OCI-LY7 (cell line): ENCODE data around the gene CCDC89. TPM values are rescaled to one million over a fixed set of nuclear protein-coding genes. Genes with fewer than 3 reads are reported as not detected.
"Not testable (repeated sequence)": the region's sequence is repeated elsewhere in the genome, so short reads cannot be mapped to it uniquely, and the experiment has no call there.

Experiments
- BruUV-seq: library from RNA; stranded (reverse); fragments of 400-500 nt; replicated peaks from 2 replicates; lab custom pipeline; 2021; lab: Mats Ljungman, UMichigan
- CTCF ChIA-PET: fragments of 300-600 bp; sonication (Branson Sonifier 250); formaldehyde crosslinking; loops from one replicate; lab custom pipeline; 2022; ENCODE audit warnings: antibody characterized with exemption; ENCODE audit not compliant: unreplicated experiment; lab: Charles Lee
- POLR2A ChIA-PET: fragments of 300-600 bp; sonication (Branson Sonifier 250); formaldehyde crosslinking; loops from one replicate; lab custom pipeline; 2022; ENCODE audit warnings: antibody characterized with exemption; lab: Charles Lee
- DNase-seq: peaks from one replicate; pipeline ENCODE4 v3.0.0-alpha.2; 2015; ENCODE audit warnings: low spot score
- H2AFZ ChIP-seq: fragments of 200-600 bp; sonication (generic), shearing (Covaris generic); 2 replicates; pipeline ENCODE4 v1.6.1; 2014; ENCODE audit warnings: mild to moderate bottlenecking, antibody characterized with exemption, low read length, moderate library complexity
- H3K27ac ChIP-seq: fragments of 200-600 bp; sonication (generic); 2 replicates; pipeline ENCODE4 v1.5.1; 2014; ENCODE audit warnings: mixed run types, low read depth, mild to moderate bottlenecking, moderate library complexity, low read length, inconsistent platforms; ENCODE audit not compliant: poor library complexity, severe bottlenecking
- H3K36me3 ChIP-seq: fragments of 200-600 bp; sonication (generic); 2 replicates; pipeline ENCODE4 v1.6.1; 2014; ENCODE audit warnings: mild to moderate bottlenecking, antibody characterized with exemption, low read length, moderate library complexity, mixed read lengths; ENCODE audit not compliant: insufficient read depth
- H3K4me1 ChIP-seq: fragments of 200-600 bp; sonication (generic); 2 replicates; pipeline ENCODE4 v1.5.1; 2014; ENCODE audit warnings: mild to moderate bottlenecking, low read length; ENCODE audit not compliant: insufficient read depth, poor library complexity, severe bottlenecking
- H3K4me2 ChIP-seq: fragments of 200-600 bp; sonication (generic); 2 replicates; pipeline ENCODE4 v1.6.1; 2014; ENCODE audit warnings: mild to moderate bottlenecking, low read length
- H3K4me3 ChIP-seq: fragments of 200-600 bp; sonication (generic); 2 replicates; pipeline ENCODE4 v1.5.1; 2014; ENCODE audit warnings: mild to moderate bottlenecking, low read depth, low read length; ENCODE audit not compliant: poor library complexity, severe bottlenecking
- H3K79me2 ChIP-seq: fragments of 200-600 bp; sonication (generic); 2 replicates; pipeline ENCODE4 v1.6.1; 2016; ENCODE audit warnings: low read depth, mild to moderate bottlenecking, low read length, moderate library complexity, mixed read lengths; ENCODE audit not compliant: insufficient read depth
- H3K9me2 ChIP-seq: fragments of 200-600 bp; sonication (generic); 2 replicates; pipeline ENCODE4 v1.6.1; 2016; ENCODE audit warnings: mild to moderate bottlenecking, low read length, mixed read lengths; ENCODE audit not compliant: insufficient read depth
- H3K9me3 ChIP-seq: fragments of 200-600 bp; sonication (generic); 2 replicates; pipeline ENCODE4 v1.6.1; 2014; ENCODE audit warnings: mild to moderate bottlenecking, mixed run types, low read length, mixed read lengths
- H4K20me1 ChIP-seq: fragments of 200-600 bp; sonication (generic); 2 replicates; pipeline ENCODE4 v1.6.1; 2014; ENCODE audit warnings: mild to moderate bottlenecking, antibody characterized with exemption, low read length, moderate library complexity, mixed read lengths; ENCODE audit not compliant: insufficient read depth
- EZH2phosphoT487 ChIP-seq: fragments of 200-600 bp; sonication (generic); IDR thresholded peaks from 2 replicates; pipeline ENCODE4 v1.6.1; 2018; ENCODE audit warnings: low read depth, borderline replicate concordance, mild to moderate bottlenecking, mixed run types, antibody characterized with exemption, low read length, moderate library complexity, mixed read lengths
- intact Hi-C: fragments of 100-400 bp; cut with micrococcal nuclease; formaldehyde crosslinking; loops from one replicate; pipeline ENCODE4 v1.10.0; 2022; ENCODE audit not compliant: unreplicated experiment
- total RNA-seq, 2 experiments: library from RNA; depleted of rRNA in 1 of 2; stranded (reverse); fragments of >200 nt in 1 of 2; shearing (Covaris generic) in 1 of 2; gene quantifications; 2 replicates each; pipeline ENCODE4 v1.2.3, GENCODE V29; 2014 to 2022
- TF ChIP-seq, protein P1 (sequence below): fragments of 200-600 bp; sonication (generic); conservative IDR thresholded peaks from 2 replicates; pipeline ENCODE4 v1.5.1; 2014; ENCODE audit warnings: mild to moderate bottlenecking, antibody characterized with exemption, low read length, moderate library complexity, mixed read lengths

The CCDC89 gene
- total RNA-seq, 2 experiments from 2014 or later, result 0.23 TPM; not detected in 1

DNA sequence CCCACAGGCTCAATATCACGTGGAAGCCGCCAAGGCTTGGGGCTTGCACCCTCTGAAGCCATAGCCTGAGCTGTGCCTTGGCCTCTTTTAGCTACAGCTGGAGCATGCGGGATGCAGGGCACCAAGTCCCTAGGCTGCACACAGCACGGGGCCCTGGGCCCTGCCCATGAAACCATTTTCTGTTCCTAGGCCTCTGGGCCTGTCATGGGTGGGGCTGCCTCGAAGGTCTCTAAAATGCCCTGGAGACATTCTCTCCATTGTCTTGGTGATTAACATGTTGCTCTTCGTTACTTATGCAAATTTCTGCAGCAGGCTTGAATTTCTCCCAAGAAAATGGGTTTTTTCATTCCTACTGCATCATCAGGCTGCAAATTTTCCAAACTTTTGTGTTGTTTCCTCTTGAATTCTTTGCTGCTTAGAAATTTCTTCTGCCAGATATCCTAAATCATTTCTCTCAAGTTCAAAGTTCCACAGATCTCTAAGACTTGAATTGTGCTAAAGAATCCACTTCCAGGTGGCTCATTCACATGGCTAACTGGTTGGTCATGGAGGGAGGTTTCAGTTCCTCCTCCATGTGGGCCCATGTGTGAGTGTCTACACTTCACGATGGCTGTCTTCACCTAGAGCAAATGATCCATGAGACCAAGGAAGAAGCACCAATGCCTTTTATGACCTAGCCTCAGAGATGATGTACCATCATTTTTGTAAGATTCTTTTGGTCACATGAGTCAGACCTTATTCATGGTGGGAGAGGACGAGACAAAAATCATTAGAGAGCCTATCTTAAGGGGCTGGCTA is 13.7 kb downstream of the CCDC89 start:
- H3K9me3 ChIP-seq, result no peaks in the 10 kb centered on the region
- H3K4me2 ChIP-seq, result no peak overlapping the region
- H3K4me3 ChIP-seq, result no peak overlapping the region
- no peaks in the 10 kb centered on the region for H3K36me3 ChIP-seq
- H3K9me2 ChIP-seq, result no peaks in the 10 kb centered on the region
- no peak for TF ChIP-seq EZH2phosphoT487
- TF ChIP-seq, protein P1, sequence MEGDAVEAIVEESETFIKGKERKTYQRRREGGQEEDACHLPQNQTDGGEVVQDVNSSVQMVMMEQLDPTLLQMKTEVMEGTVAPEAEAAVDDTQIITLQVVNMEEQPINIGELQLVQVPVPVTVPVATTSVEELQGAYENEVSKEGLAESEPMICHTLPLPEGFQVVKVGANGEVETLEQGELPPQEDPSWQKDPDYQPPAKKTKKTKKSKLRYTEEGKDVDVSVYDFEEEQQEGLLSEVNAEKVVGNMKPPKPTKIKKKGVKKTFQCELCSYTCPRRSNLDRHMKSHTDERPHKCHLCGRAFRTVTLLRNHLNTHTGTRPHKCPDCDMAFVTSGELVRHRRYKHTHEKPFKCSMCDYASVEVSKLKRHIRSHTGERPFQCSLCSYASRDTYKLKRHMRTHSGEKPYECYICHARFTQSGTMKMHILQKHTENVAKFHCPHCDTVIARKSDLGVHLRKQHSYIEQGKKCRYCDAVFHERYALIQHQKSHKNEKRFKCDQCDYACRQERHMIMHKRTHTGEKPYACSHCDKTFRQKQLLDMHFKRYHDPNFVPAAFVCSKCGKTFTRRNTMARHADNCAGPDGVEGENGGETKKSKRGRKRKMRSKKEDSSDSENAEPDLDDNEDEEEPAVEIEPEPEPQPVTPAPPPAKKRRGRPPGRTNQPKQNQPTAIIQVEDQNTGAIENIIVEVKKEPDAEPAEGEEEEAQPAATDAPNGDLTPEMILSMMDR, result no peak
- BruUV-seq, result no TSS peak
- peaks cover 5% of the 10 kb centered on the region for H3K4me1 ChIP-seq
- intact Hi-C loops, result no loop called here
- DNase-seq, result no peak
- no peak overlapping the region for H3K27ac ChIP-seq
- H4K20me1 ChIP-seq, result no peaks in the 10 kb centered on the region
- H2AFZ ChIP-seq, result no peak overlapping the region
- H3K79me2 ChIP-seq, result no peaks in the 10 kb centered on the region
- CTCF ChIA-PET, result no interaction called here
- POLR2A ChIA-PET, result interaction anchor here (1.6 kb wide), 1 partner anchor 18 kb away, joined by 3 read pairs; no protein-coding TSS in a partner anchor

DNA sequence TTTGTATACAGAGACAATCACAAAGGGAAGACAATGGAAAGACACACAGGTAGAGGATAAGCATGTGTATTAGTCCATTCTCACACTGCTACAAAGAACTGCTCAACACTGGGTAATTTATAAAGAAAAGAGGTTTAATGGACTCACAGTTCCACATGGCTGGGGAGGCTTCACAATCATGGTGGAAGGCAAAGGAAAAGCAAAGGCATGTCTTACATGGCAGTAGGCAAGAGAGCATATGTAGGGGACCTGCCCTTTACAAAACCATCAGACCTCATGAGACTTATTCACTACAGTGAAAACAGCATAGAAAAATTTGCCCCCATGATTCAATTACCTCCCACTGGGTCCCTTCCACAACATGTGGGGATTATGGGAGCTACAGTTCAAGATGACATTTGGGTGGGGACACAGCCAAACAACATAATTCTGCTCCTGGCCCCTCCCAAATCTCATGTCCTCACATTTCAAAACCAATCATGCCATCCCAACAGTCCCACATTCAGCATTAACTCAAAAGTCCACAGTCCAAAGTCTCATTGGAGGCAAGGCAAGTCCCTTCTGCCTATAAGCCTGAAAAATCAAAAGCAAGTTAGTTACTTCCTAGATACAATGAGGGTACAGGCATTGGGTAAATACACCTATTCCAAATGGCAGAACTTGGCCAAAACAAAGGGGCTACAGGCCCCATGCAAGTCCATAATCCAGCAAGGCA is 14.9 kb downstream of the CCDC89 start:
- H4K20me1 ChIP-seq, H2AFZ ChIP-seq, H3K9me3 ChIP-seq, H3K36me3 ChIP-seq, H3K4me1 ChIP-seq, intact Hi-C loops, H3K4me2 ChIP-seq, DNase-seq, H3K79me2 ChIP-seq, H3K4me3 ChIP-seq, BruUV-seq, CTCF ChIA-PET, H3K9me2 ChIP-seq, H3K27ac ChIP-seq: not testable (repeated sequence)
- POLR2A ChIA-PET, result interaction anchor here (0.6 kb wide), 1 partner anchor 30 kb away, joined by 3 read pairs; no protein-coding TSS in a partner anchor

DNA sequence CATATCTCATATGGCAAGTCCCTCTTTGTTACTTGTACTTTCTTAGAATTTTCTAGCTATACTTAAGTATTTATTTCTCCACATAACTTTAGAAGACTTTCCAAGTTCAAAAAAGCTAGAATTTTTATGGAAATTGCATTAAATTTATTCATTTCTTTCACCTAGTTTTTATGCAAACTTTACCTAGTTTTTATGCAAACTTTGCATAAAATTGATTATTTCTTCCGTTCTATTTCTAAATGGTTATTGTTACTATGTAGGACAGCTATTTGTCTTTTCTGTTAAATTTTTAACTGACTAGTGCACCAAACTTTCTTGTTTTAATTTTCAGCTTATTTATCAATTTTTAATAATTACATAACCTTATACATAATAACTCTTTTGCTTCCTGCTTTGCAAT is 17.8 kb downstream of the CCDC89 start:
- Histone ChIP-seq H4K20me1 (peaks cover 7% of the 10 kb centered on the region), H3K4me3 (no peak overlapping the region), H3K27ac (no peak overlapping the region), H3K9me3 (no peaks in the 10 kb centered on the region), H3K9me2 (no peaks in the 10 kb centered on the region), H3K79me2 (peaks cover 16% of the 10 kb centered on the region), H3K4me2 (no peak overlapping the region), H2AFZ (no peak overlapping the region), H3K36me3 (peaks cover 8% of the 10 kb centered on the region), H3K4me1 (peaks cover 14% of the 10 kb centered on the region)
- ChIA-PET CTCF (no interaction called here), POLR2A (interaction anchor here (0.5 to 1.3 kb wide), 5 partner anchors 18 to 414 kb away, joined by 3 to 7 read pairs (median 3); partner anchors contain the start of genes CCDC89, DLG2 and TMEM126B)
- no TSS peak for BruUV-seq
- no peak for TF ChIP-seq EZH2phosphoT487
- TF ChIP-seq, protein P1, result no peak
- DNase-seq, result no peak
- intact Hi-C loops, result no loop called here
